AG09319 (cell line): ENCODE results near the gene GALNT2.

Experiments
- DNase-seq: peaks from one replicate; pipeline ENCODE4 v3.0.0-alpha.2; 2010; ENCODE audit warnings: low read depth; ENCODE audit errors: extremely low read depth
- TF ChIP-seq, protein P1 (sequence below): IDR thresholded peaks from 2 replicates; pipeline ENCODE4 v1.5.1; 2011; ENCODE audit warnings: low read depth, mild to moderate bottlenecking, inconsistent platforms, low read length, moderate library complexity

The GALNT2 gene

DNA sequence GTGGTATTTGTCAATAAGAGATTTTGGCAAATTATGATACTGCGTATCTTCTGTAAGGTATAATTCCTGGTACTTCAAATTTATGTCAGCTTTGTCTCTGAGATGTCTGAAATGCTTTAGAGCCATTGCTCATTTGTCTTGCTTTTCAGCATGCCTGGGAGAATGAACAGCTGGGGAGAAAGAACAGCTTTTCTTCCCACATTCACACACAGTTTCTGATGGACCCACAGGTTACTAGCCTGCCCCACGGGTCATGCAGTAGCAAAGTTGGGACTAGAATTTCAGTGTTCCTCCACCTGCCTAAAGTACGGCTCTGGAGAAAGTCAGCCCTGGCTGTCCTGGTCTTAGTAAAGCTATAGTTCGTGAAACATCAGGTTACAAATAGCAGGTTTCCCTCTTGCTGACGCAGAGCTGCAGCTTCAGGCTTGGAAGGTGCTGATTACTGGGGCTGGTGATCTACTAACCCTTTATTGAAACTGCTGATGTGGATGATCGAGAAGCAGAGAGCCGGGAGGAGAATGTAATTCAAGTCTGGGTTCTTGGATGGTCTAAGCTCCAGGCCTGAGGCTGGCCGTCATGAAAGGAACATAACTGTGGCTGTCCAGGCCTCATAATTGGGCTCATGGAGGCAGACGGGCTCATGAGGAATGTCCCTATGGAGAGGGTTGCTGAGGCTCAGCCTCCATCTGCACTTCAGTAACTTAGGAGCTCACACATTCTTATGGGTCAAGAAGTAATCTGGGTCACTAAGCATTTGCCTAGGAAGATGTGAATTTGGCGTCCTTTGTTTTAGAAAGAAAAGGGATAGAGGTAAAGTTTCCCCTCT is 12.4 kb downstream of the GALNT2 start:
- DNase-seq: no peak
- TF ChIP-seq, protein P1, sequence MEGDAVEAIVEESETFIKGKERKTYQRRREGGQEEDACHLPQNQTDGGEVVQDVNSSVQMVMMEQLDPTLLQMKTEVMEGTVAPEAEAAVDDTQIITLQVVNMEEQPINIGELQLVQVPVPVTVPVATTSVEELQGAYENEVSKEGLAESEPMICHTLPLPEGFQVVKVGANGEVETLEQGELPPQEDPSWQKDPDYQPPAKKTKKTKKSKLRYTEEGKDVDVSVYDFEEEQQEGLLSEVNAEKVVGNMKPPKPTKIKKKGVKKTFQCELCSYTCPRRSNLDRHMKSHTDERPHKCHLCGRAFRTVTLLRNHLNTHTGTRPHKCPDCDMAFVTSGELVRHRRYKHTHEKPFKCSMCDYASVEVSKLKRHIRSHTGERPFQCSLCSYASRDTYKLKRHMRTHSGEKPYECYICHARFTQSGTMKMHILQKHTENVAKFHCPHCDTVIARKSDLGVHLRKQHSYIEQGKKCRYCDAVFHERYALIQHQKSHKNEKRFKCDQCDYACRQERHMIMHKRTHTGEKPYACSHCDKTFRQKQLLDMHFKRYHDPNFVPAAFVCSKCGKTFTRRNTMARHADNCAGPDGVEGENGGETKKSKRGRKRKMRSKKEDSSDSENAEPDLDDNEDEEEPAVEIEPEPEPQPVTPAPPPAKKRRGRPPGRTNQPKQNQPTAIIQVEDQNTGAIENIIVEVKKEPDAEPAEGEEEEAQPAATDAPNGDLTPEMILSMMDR: no peak

DNA sequence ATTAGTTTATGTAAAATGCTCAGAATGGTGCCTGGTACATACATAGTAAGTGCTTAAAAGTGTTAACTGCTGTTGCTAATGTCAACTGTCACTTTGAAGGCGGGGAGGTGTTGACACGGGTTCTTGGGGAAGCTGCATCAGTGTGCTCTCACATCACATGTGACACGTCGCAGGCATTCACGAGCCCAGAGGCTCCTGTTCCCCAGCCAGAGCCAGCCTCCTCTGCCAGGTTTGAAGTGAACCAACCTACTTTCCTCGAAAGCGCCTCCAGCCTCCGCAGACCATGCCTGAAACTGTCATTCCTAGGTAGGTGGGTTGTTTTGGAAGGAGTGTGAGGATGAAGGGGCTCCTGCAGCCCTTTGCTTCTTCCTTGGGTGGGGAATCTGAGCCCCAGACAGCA is 13.8 kb downstream of the GALNT2 start:
- no peak for DNase-seq

DNA sequence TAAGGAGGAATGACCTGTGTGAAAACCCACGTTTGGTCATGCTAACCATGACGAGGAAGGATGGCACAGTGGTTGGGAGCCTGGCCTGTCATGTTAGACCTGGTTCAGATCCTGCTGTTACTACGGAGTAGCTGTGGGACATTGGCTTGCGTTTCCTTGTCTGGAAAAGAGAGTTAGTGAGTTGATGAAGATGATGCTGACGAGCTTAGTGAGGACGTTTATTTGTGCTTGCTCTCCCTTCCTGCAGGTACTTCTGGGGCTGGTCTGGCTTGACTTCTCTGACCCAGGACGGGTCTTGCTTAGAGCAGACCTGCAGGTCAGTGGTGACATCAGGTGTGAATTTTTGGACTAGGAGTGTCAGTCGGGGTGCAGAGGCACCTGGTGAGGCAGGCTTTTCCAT is 14.7 kb downstream of the GALNT2 start:
- TF ChIP-seq, protein P1: no peak
- DNase-seq: no peak

More for the DNA sequence above, 13.8 kb downstream of the GALNT2 start:
- TF ChIP-seq, protein P1: no peak

DNA sequence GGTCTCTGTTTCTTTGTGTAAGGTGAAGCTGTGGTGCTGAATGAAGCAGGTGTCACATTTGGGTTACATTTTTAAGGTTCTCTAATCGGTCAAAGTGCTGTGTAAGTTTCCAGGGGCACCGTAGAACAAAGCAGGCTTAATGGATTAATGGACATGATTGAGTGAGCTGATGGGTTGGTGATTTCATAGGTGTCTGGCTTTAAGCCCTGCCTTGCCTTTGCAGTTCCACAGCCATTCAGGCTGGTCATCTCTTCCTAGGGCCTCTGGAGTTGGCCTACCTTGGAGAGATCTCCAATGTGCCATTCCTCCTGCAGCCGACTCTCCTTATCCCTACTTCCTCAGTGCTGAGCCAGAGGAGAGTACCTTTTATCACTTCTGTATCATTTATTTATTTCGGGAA is 15.2 kb downstream of the GALNT2 start:
- TF ChIP-seq, protein P1: no peak

DNA sequence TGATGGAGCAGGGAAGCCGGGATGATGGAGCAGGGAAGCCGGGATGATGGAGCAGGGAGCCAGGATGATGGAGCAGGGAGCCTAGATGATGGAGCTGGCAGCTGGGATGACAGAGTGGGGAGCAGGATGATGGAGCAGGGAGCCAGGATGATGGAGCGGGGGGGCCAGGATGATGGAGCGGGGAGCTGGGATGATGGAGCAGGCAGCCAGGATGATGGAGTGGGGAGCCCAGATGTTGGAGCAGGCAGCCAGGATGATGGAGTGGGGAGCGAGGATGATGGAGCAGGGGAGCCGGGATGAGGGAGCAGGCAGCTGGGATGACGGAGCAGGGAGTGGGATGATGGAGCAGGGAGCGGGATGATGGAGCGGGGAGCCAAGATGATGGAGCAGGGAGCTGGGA is 16.0 kb downstream of the GALNT2 start:
- no peak for DNase-seq
- TF ChIP-seq, protein P1: no peak

More for the DNA sequence above, 15.2 kb downstream of the GALNT2 start:
- DNase-seq: no peak

DNA sequence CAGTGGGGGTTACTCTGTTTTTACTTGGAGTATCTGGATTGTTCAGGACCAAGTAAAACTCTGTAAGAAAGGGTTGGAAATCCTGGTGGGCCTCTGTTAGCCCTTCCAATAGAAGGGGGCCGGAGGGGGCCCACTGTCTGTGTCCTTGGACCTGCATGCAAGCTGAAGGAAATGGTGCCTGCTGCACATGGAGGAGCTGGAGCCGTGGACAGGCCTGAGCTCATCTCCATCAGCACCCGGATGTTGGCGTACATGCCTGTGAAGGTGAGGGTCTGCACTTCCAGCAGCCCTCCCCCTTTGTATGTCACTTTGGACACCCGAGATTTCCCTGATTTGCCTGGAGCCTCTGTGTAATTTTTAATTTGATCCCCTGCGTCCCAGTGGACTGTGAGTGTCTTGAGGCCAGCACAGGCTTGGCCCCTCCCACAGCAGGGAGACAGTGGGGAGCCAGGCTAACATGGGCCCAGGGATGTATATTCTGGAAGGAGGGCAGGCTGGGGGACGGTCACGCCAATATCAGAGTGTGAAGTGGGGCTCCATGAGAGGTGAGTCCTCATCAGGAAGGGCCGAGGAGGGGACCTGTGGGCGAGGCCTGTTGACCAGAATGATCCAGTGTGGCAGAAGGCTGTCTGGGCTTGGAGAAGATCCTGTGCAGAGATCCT is 16.8 kb downstream of the GALNT2 start:
- no peak for DNase-seq
- TF ChIP-seq, protein P1: no peak
